WTC11 (cell line): Measurements from ENCODE around the gene FAM53B. TPM values are rescaled to one million over a fixed set of nuclear protein-coding genes. Genes with fewer than 3 reads are reported as not detected.

Source experiments
- ATAC-seq: fragments of 200-7000 bp; cut with Tn5 transposase; 2 replicates; pipeline ENCODE4 v1.10.0; 2021; ENCODE audit warnings: mild to moderate bottlenecking, moderate library complexity
- CTCF ChIA-PET: fragments of 300-600 bp; sonication (Branson Sonifier 250); formaldehyde crosslinking; loops from one replicate; lab custom pipeline; 2021; ENCODE audit warnings: antibody characterized with exemption; lab: Charles Lee
- POLR2A ChIA-PET: fragments of 350-600 bp; sonication (Branson Sonifier 250); formaldehyde crosslinking; loops from one replicate; lab custom pipeline; 2021; ENCODE audit warnings: antibody characterized with exemption; lab: Charles Lee
- DNase-seq: peaks from one replicate; pipeline ENCODE4 v3.0.0; 2021; ENCODE audit warnings: low spot score
- H3K27ac Mint-ChIP-seq: 2 replicates; pipeline ENCODE4 v1.8.0; 2021; ENCODE audit warnings: mixed read lengths
- H3K27me3 Mint-ChIP-seq: 2 replicates; pipeline ENCODE4 v1.8.0; 2021; ENCODE audit warnings: low read depth, mild to moderate bottlenecking, moderate library complexity, mixed read lengths
- H3K36me3 Mint-ChIP-seq: 2 replicates; pipeline ENCODE4 v1.8.0; 2021; ENCODE audit warnings: mixed read lengths
- H3K4me1 Mint-ChIP-seq: 2 replicates; pipeline ENCODE4 v1.8.0; 2022; ENCODE audit warnings: mixed read lengths
- H3K4me3 Mint-ChIP-seq: 2 replicates; pipeline ENCODE4 v1.8.0; 2021; ENCODE audit warnings: mild to moderate bottlenecking, moderate library complexity, mixed read lengths
- H3K9me3 Mint-ChIP-seq: 2 replicates; pipeline ENCODE4 v1.8.0; 2021; ENCODE audit warnings: mixed read lengths
- CREB1 ChIP-seq: sonication (generic); formaldehyde crosslinking; IDR thresholded peaks from 2 replicates; pipeline ENCODE4 v1.8.0; 2023; ENCODE audit warnings: mild to moderate bottlenecking, missing genetic modification reagents
- CREM ChIP-seq: sonication (generic); formaldehyde crosslinking; IDR thresholded peaks from 2 replicates; pipeline ENCODE4 v1.8.1; 2022; ENCODE audit warnings: mild to moderate bottlenecking, missing genetic modification reagents, moderate library complexity
- ELF4 ChIP-seq: sonication (generic); formaldehyde crosslinking; IDR thresholded peaks from 2 replicates; pipeline ENCODE4 v1.8.1; 2022; ENCODE audit warnings: low read depth, mild to moderate bottlenecking, moderate library complexity, missing genetic modification reagents
- EMX1 ChIP-seq: fragments of 250-450 bp; sonication (Bioruptor Pico); IDR thresholded peaks from 2 replicates; pipeline ENCODE4 v1.8.0; 2021; ENCODE audit warnings: mild to moderate bottlenecking
- ERG ChIP-seq: fragments of 250-450 bp; sonication (Bioruptor Pico); IDR thresholded peaks from 2 replicates; pipeline ENCODE4 v1.8.0; 2021; ENCODE audit warnings: mild to moderate bottlenecking
- ESRRA ChIP-seq: sonication (generic); formaldehyde crosslinking; IDR thresholded peaks from 2 replicates; pipeline ENCODE4 v1.8.1; 2022; ENCODE audit warnings: mild to moderate bottlenecking, missing genetic modification reagents, borderline replicate concordance
- GABPB1 ChIP-seq: sonication (generic); formaldehyde crosslinking; IDR thresholded peaks from 2 replicates; pipeline ENCODE4 v1.8.1; 2023; ENCODE audit warnings: mild to moderate bottlenecking, missing genetic modification reagents
- HMGXB4 ChIP-seq: sonication (generic); formaldehyde crosslinking; IDR thresholded peaks from 2 replicates; pipeline ENCODE4 v1.8.1; 2023; ENCODE audit warnings: mild to moderate bottlenecking, moderate library complexity, missing genetic modification reagents
- JAZF1 ChIP-seq: fragments of 250-450 bp; sonication (Bioruptor Pico); IDR thresholded peaks from 2 replicates; pipeline ENCODE4 v1.9.0; 2021; ENCODE audit warnings: moderate library complexity, mild to moderate bottlenecking, inconsistent platforms
- KAT7 ChIP-seq: sonication (generic); formaldehyde crosslinking; IDR thresholded peaks from 2 replicates; pipeline ENCODE4 v1.8.1; 2023; ENCODE audit warnings: missing genetic modification reagents, mild to moderate bottlenecking, borderline replicate concordance
- MLX ChIP-seq: sonication (generic); formaldehyde crosslinking; IDR thresholded peaks from 2 replicates; pipeline ENCODE4 v1.8.1; 2023; ENCODE audit warnings: mild to moderate bottlenecking, missing genetic modification reagents, moderate library complexity
- NFE2L1 ChIP-seq: sonication (generic); formaldehyde crosslinking; IDR thresholded peaks from 2 replicates; pipeline ENCODE4 v1.8.1; 2023; ENCODE audit warnings: missing genetic modification reagents
- NR1H2 ChIP-seq: sonication (generic); formaldehyde crosslinking; IDR thresholded peaks from 2 replicates; pipeline ENCODE4 v1.9.0; 2021; ENCODE audit warnings: mild to moderate bottlenecking, moderate library complexity, missing genetic modification reagents
- OVOL2 ChIP-seq: fragments of 250-450 bp; sonication (Bioruptor Pico); IDR thresholded peaks from 2 replicates; pipeline ENCODE4 v1.9.0; 2021; ENCODE audit warnings: mild to moderate bottlenecking, borderline replicate concordance
- SMAD3 ChIP-seq: sonication (generic); formaldehyde crosslinking; IDR thresholded peaks from 2 replicates; pipeline ENCODE4 v1.8.0; 2022; ENCODE audit warnings: missing genetic modification reagents, mild to moderate bottlenecking, borderline replicate concordance
- SMAD4 ChIP-seq: sonication (generic); formaldehyde crosslinking; IDR thresholded peaks from 2 replicates; pipeline ENCODE4 v1.8.0; 2022; ENCODE audit warnings: mild to moderate bottlenecking, missing genetic modification reagents
- SP1 ChIP-seq: sonication (generic); formaldehyde crosslinking; conservative IDR thresholded peaks from 2 replicates; pipeline ENCODE4 v1.8.1; 2022; ENCODE audit warnings: missing genetic modification reagents
- USF2 ChIP-seq: sonication (generic); formaldehyde crosslinking; IDR thresholded peaks from 2 replicates; pipeline ENCODE4 v1.8.1; 2023; ENCODE audit warnings: mild to moderate bottlenecking, missing genetic modification reagents, moderate library complexity
- ZBTB43 ChIP-seq: sonication (generic); formaldehyde crosslinking; IDR thresholded peaks from 2 replicates; pipeline ENCODE4 v1.8.1; 2023; ENCODE audit warnings: mild to moderate bottlenecking, missing genetic modification reagents
- ZMAT4 ChIP-seq: fragments of 250-450 bp; sonication (Bioruptor Pico); IDR thresholded peaks from 2 replicates; pipeline ENCODE4 v1.9.0; 2021; ENCODE audit warnings: mild to moderate bottlenecking
- ZNF232 ChIP-seq: sonication (generic); formaldehyde crosslinking; IDR thresholded peaks from 2 replicates; pipeline ENCODE4 v1.8.0; 2022; ENCODE audit warnings: mild to moderate bottlenecking, missing genetic modification reagents
- ZNF317 ChIP-seq: sonication (generic); formaldehyde crosslinking; IDR thresholded peaks from 2 replicates; pipeline ENCODE4 v1.8.1; 2023; ENCODE audit warnings: low read depth, mild to moderate bottlenecking, moderate library complexity, missing genetic modification reagents, borderline replicate concordance
- ZNF396 ChIP-seq: fragments of 250-450 bp; sonication (Bioruptor Pico); IDR thresholded peaks from 2 replicates; pipeline ENCODE4 v1.8.0; 2021; ENCODE audit warnings: mild to moderate bottlenecking, moderate library complexity, borderline replicate concordance
- ZNF512 ChIP-seq: sonication (generic); formaldehyde crosslinking; IDR thresholded peaks from 2 replicates; pipeline ENCODE4 v1.8.1; 2022; ENCODE audit warnings: missing genetic modification reagents, borderline replicate concordance
- ZSCAN18 ChIP-seq: fragments of 250-450 bp; sonication (Bioruptor Pico); IDR thresholded peaks from 2 replicates; pipeline ENCODE4 v2.1.2; 2022; ENCODE audit warnings: mild to moderate bottlenecking, moderate library complexity
- total RNA-seq: library from RNA; stranded (reverse); gene quantifications from 3 replicates; pipeline ENCODE4 v1.2.3, GENCODE V29; 2021

The FAM53B gene
- total RNA-seq, 1 experiment from 2014 or later: 21.3 TPM

- no peak for ATAC-seq
- Mint-ChIP-seq H3K27me3 (peaks cover 19% of the 10 kb centered on the region), H3K9me3 (no peaks in the 10 kb centered on the region), H3K4me1 (peaks cover 36% of the 10 kb centered on the region), H3K36me3 (peaks cover 5% of the 10 kb centered on the region; the same call in 1 of the 2 replicates), H3K27ac (peak overlapping the region; percentile 38; the same call in 1 of the 2 replicates), H3K4me3 (peak overlapping the region; percentile 67)
- no peak for DNase-seq
- CTCF ChIA-PET: interaction anchor here (0.5 to 1.6 kb wide), 13 partner anchors 11 to 342 kb away, joined by 3 to 7 read pairs (median 4); no protein-coding TSS in a partner anchor
- POLR2A ChIA-PET: no interaction called here
- TF ChIP-seq NFE2L1 (CRISPR knock-in tag) (no peak), JAZF1 (CRISPR knock-in tag) (no peak), ERG (CRISPR knock-in tag) (no peak), SMAD4 (CRISPR knock-in tag) (no peak), ZNF317 (no peak), ZBTB43 (CRISPR knock-in tag) (no peak), SP1 (CRISPR knock-in tag) (no peak), SMAD3 (CRISPR knock-in tag) (no peak), CREM (CRISPR knock-in tag) (no peak), ZSCAN18 (CRISPR knock-in tag) (no peak), EMX1 (CRISPR knock-in tag) (no peak), ESRRA (CRISPR knock-in tag) (no peak), KAT7 (CRISPR knock-in tag) (no peak), ZNF232 (CRISPR knock-in tag) (no peak), ZNF396 (CRISPR knock-in tag) (no peak), ZMAT4 (CRISPR knock-in tag) (no peak), GABPB1 (no peak), OVOL2 (CRISPR knock-in tag) (no peak), NR1H2 (no peak)
These were observed 1.1 kb upstream of the FAM53B start for GRCh38 chr10:124745252-124745651.

- H3K27ac Mint-ChIP-seq: 0 out of 2 replicates have a peak overlapping the region, but pooled peaks have one; percentile 71
- DNase-seq (peak; percentile 49), ATAC-seq (peak; percentile 2; the same call in 1 of the 2 replicates)
- CTCF ChIA-PET: interaction anchor here (0.6 to 4.9 kb wide), 12 partner anchors 10 to 749 kb away, joined by 3 to 57 read pairs (median 4); no protein-coding TSS in a partner anchor
- peak overlapping the region; percentile 92 for H3K4me3 Mint-ChIP-seq
- H3K27me3 Mint-ChIP-seq: peaks cover 19% of the 10 kb centered on the region
- H3K36me3 Mint-ChIP-seq: peaks cover 5% of the 10 kb centered on the region; the same call in 1 of the 2 replicates
- no peaks in the 10 kb centered on the region for H3K9me3 Mint-ChIP-seq
- POLR2A ChIA-PET: interaction anchor here (0.6 kb wide), 1 partner anchor 391 kb away, joined by 8 read pairs; no protein-coding TSS in a partner anchor
- H3K4me1 Mint-ChIP-seq: peaks cover 54% of the 10 kb centered on the region
- no peak for TF ChIP-seq HMGXB4 (CRISPR knock-in tag)
- TF ChIP-seq MLX (CRISPR knock-in tag): no peak
- no peak for TF ChIP-seq ZNF512 (CRISPR knock-in tag)
- TF ChIP-seq USF2: no peak
- no peak for TF ChIP-seq JAZF1 (CRISPR knock-in tag)
- no peak for TF ChIP-seq ELF4 (CRISPR knock-in tag)
- TF ChIP-seq CREB1 (CRISPR knock-in tag): no peak
- no peak for TF ChIP-seq ESRRA (CRISPR knock-in tag)
These were observed 732 bp downstream of the FAM53B start for GRCh38 chr10:124743191-124744101.
